CD14-positive monocyte (primary cell): Measurements from ENCODE around the gene SLC35F5. TPM values are rescaled to one million over a fixed set of nuclear protein-coding genes. Genes with fewer than 3 reads are reported as not detected.
A peak's percentile ranks its signal among the peaks of the same experiment; 100 is the strongest.
"Not testable (repeated sequence)": the region's sequence is repeated elsewhere in the genome, so short reads cannot be mapped to it uniquely, and the experiment has no call there.

Source experiments
- DNase-seq, 3 donors: peaks; one replicate each; pipeline ENCODE4 v3.0.0-alpha.2; 2011 to 2022
- H2AFZ ChIP-seq: 2 replicates; pipeline ENCODE4 v1.6.0; 2012; ENCODE audit warnings: mild to moderate bottlenecking, low read depth, low read length, inconsistent platforms; ENCODE audit not compliant: insufficient read depth, poor library complexity, severe bottlenecking
- H3K27ac ChIP-seq, 2 donors: 1 replicate in 1 of 2; 2 replicates in 1 of 2; pipeline ENCODE4 v1.5.1; 2012 to 2013; ENCODE audit warnings: low read length in 2 of 2, control low read depth in 1 of 2, inconsistent platforms in 1 of 2, low read depth in 1 of 2, mild to moderate bottlenecking in 1 of 2
- H3K27me3 ChIP-seq, 2 donors: one replicate each; pipeline versions ENCODE4 v1.6.0 to v1.6.1; 2011 to 2013; ENCODE audit warnings: low read length in 2 of 2; ENCODE audit not compliant: control insufficient read depth in 2 of 2, insufficient read depth in 2 of 2
- H3K36me3 ChIP-seq, 2 donors: replicated peaks in 1 of 2; 1 replicate in 1 of 2; 2 replicates in 1 of 2; pipeline versions ENCODE4 v1.5.1 to v1.6.1; 2012 to 2013; ENCODE audit warnings: low read length in 2 of 2, control low read depth in 1 of 2, inconsistent platforms in 1 of 2, mild to moderate bottlenecking in 1 of 2; ENCODE audit not compliant: insufficient read depth in 2 of 2, control insufficient read depth in 1 of 2
- H3K4me1 ChIP-seq, 2 donors: 1 replicate in 1 of 2; 2 replicates in 1 of 2; pipeline versions ENCODE4 v1.5.1 to v1.6.1; 2012 to 2013; ENCODE audit warnings: low read length in 2 of 2, control low read depth in 1 of 2, inconsistent platforms in 1 of 2, mild to moderate bottlenecking in 1 of 2, moderate library complexity in 1 of 2; ENCODE audit not compliant: insufficient read depth in 2 of 2, control insufficient read depth in 1 of 2
- H3K4me2 ChIP-seq: replicated peaks from 2 replicates; pipeline ENCODE3; 2012; ENCODE audit warnings: low read length, moderate library complexity, mild to moderate bottlenecking; ENCODE audit not compliant: poor library complexity, severe bottlenecking; ENCODE audit errors: extremely low read depth
- H3K4me3 ChIP-seq, 3 experiments: fragments of 200-600 bp in 1 of 3; sonication (generic) in 1 of 3; replicated peaks in 1 of 3; 1 replicate in 2 of 3; 2 replicates in 1 of 3; pipeline ENCODE4 v1.5.1; 2011 to 2013; ENCODE audit warnings: low read length in 3 of 3, mild to moderate bottlenecking in 3 of 3, control low read depth in 2 of 3, low read depth in 2 of 3, inconsistent platforms in 1 of 3, moderate library complexity in 1 of 3
- H3K79me2 ChIP-seq: 2 replicates; pipeline ENCODE4 v1.6.0; 2012; ENCODE audit warnings: mild to moderate bottlenecking, control low read depth, inconsistent platforms, low read length, moderate library complexity; ENCODE audit not compliant: insufficient read depth
- H3K9ac ChIP-seq: 2 replicates; pipeline ENCODE4 v1.6.0; 2017; ENCODE audit warnings: low read length, mild to moderate bottlenecking; ENCODE audit not compliant: insufficient read depth, poor library complexity, severe bottlenecking
- H3K9me3 ChIP-seq, 2 donors: replicated peaks in 1 of 2; 1 replicate in 1 of 2; 2 replicates in 1 of 2; pipeline versions ENCODE4 v1.5.1 to v1.6.1; 2012 to 2013; ENCODE audit warnings: low read length in 2 of 2, control low read depth in 1 of 2; ENCODE audit not compliant: control insufficient read depth in 1 of 2, insufficient read depth in 1 of 2
- H4K20me1 ChIP-seq: 2 replicates; pipeline ENCODE4 v1.6.0; 2012; ENCODE audit warnings: mild to moderate bottlenecking, low read length, control low read depth, moderate library complexity; ENCODE audit not compliant: insufficient read depth
- H3K27ac Mint-ChIP-seq, 7 donors: one replicate each; pipeline ENCODE4 v1.8.0; 2020; ENCODE audit warnings: mild to moderate bottlenecking in 7 of 7, mixed read lengths in 7 of 7, moderate library complexity in 6 of 7, inconsistent platforms in 2 of 7
- H3K27me3 Mint-ChIP-seq, 3 donors: one replicate each; pipeline ENCODE4 v1.8.0; 2021 to 2022; ENCODE audit warnings: low read depth in 3 of 3, mild to moderate bottlenecking in 3 of 3, mixed read lengths in 3 of 3, moderate library complexity in 3 of 3, inconsistent platforms in 1 of 3
- H3K36me3 Mint-ChIP-seq, 2 donors: one replicate each; pipeline ENCODE4 v1.8.0; 2020; ENCODE audit warnings: mixed read lengths in 2 of 2, inconsistent platforms in 1 of 2, mild to moderate bottlenecking in 1 of 2
- H3K4me1 Mint-ChIP-seq: one replicate; pipeline ENCODE4 v1.8.0; 2020; ENCODE audit warnings: mild to moderate bottlenecking, mixed read lengths
- H3K4me3 Mint-ChIP-seq, 2 donors: one replicate each; pipeline ENCODE4 v1.8.0; 2020; ENCODE audit warnings: mild to moderate bottlenecking in 2 of 2, mixed read lengths in 2 of 2, moderate library complexity in 1 of 2
- H3K9me3 Mint-ChIP-seq, 7 donors: one replicate each; pipeline ENCODE4 v1.8.0; 2020 to 2022; ENCODE audit warnings: mixed read lengths in 7 of 7, mild to moderate bottlenecking in 6 of 7, moderate library complexity in 6 of 7, inconsistent platforms in 2 of 7
- WGBS: methylation state at CpG from one replicate; pipeline ENCODE4 v1.1.5; 2013; ENCODE audit warnings: missing lambda C conversion rate; ENCODE audit not compliant: insufficient coverage; 5-methylcytosine and 5-hydroxymethylcytosine counted together
- intact Hi-C, 2 donors: fragments of 100-400 bp; cut with micrococcal nuclease; formaldehyde crosslinking; loops; one replicate each; pipeline versions ENCODE4 v1.15.0 to v1.15.1; 2023
- polyA plus RNA-seq, 3 donors: library from polyadenylated mRNA; depleted of rRNA in 1 of 3; unstranded in 2 of 3; stranded (reverse) in 1 of 3; fragments of 300-500 nt in 2 of 3; fragments of >200 nt in 1 of 3; fragmentation: Illumina TruSeq in 2 of 3; gene quantifications; 1 replicate in 2 of 3; 2 replicates in 1 of 3; pipeline ENCODE4 v1.2.3, GENCODE V29; 2012 to 2021
- TF ChIP-seq, protein P1 (sequence below): fragments of 200-600 bp; IDR thresholded peaks from one replicate; pipeline ENCODE4 v1.8.0; 2022; ENCODE audit warnings: antibody characterized with exemption, mild to moderate bottlenecking

The SLC35F5 gene
- polyA plus RNA-seq, 3 donors: 11.7 to 18.2 (median 13.6) TPM

DNA sequence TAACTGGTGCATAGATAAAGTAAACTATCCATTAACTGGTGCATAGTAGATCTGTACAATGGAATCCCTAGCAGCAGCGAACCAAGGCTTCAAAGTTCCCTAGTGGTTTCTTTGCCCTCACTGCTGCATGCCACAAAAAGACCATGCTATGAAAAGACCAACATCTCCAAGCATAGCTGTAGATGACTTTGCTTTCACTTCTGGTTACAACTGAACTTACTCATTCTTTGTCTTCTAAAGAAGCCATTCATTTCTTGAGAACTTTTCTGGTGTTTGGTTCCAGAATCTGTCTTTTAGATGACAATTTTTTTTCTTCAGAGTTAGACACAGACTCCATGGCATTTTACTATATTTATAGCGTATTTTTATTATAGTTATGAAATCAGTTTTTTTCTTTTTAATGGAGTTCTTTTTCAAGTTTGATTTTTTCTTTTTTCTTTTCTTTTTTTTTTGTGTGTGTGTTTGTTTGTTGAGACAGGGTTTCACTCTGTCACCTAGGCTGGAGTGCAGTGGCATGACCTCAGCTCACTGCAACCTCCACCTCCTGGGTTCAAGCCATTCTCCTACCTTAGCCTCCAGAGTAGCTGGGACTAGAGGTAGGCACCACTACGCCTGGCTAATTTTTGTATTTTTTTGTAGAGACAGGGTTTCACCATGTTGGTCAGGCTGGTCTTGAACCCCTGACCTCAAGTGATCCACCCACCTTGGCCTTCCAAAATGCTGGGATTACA lies 63.6 kb downstream of the SLC35F5 start:
- DNase-seq: peak in 1 of 3 donors; percentile 9
- Histone ChIP-seq H3K9me3 (no peaks in the 10 kb centered on the region), H2AFZ (peak overlapping the region; percentile 62), H3K4me2 (peak overlapping the region; percentile 69), H4K20me1 (no peaks in the 10 kb centered on the region), H3K27me3 (no peaks in the 10 kb centered on the region), H3K9ac (no peak overlapping the region), H3K79me2 (no peaks in the 10 kb centered on the region), H3K27ac (no peak overlapping the region), H3K36me3 (no peaks in the 10 kb centered on the region), H3K4me1 (peaks cover 12 to 17% of the 10 kb centered on the region in 2 donors), H3K4me3 (peak overlapping the region in 1 of 3 experiments; percentile 62)
- peaks cover 24% of the 10 kb centered on the region for H3K4me1 Mint-ChIP-seq
- peak overlapping the region; percentile 67 to 83 for H3K4me3 Mint-ChIP-seq
- H3K27ac Mint-ChIP-seq: peak overlapping the region in 2 of 7 donors; percentile 60 to 79
- H3K27me3 Mint-ChIP-seq: no peaks in the 10 kb centered on the region
- WGBS: 0% methylated on average over 1 of the region's 3 CpGs
- H3K36me3 Mint-ChIP-seq: no peaks in the 10 kb centered on the region
- no peaks in the 10 kb centered on the region for H3K9me3 Mint-ChIP-seq
- TF ChIP-seq, protein P1, sequence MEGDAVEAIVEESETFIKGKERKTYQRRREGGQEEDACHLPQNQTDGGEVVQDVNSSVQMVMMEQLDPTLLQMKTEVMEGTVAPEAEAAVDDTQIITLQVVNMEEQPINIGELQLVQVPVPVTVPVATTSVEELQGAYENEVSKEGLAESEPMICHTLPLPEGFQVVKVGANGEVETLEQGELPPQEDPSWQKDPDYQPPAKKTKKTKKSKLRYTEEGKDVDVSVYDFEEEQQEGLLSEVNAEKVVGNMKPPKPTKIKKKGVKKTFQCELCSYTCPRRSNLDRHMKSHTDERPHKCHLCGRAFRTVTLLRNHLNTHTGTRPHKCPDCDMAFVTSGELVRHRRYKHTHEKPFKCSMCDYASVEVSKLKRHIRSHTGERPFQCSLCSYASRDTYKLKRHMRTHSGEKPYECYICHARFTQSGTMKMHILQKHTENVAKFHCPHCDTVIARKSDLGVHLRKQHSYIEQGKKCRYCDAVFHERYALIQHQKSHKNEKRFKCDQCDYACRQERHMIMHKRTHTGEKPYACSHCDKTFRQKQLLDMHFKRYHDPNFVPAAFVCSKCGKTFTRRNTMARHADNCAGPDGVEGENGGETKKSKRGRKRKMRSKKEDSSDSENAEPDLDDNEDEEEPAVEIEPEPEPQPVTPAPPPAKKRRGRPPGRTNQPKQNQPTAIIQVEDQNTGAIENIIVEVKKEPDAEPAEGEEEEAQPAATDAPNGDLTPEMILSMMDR: no peak
- intact Hi-C loops: no loop called here

DNA sequence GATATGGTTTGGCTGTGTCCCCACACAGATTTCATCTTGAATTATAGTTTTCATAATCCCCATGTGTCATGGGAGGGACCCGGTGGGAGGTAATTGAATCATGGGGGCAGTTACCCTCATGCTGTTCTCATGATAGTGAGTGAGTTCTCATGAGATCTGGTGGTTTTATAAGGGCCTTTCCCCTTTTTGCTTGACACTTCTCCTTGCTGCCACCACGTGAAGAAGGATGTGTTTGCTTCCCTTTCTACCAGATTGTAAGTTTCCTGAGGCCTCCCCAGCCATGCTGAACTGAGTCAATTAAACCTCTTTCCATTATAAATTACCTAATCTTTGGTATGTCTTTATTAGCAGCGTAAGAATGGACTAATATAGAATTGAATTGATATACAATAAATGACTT lies 65.6 kb downstream of the SLC35F5 start:
- H3K27ac ChIP-seq, H3K9me3 ChIP-seq, H3K4me3 Mint-ChIP-seq, H3K9me3 Mint-ChIP-seq, H3K36me3 Mint-ChIP-seq, H3K27me3 ChIP-seq, H3K27me3 Mint-ChIP-seq, H4K20me1 ChIP-seq, H3K4me2 ChIP-seq, H3K79me2 ChIP-seq, H3K9ac ChIP-seq, H3K36me3 ChIP-seq, H2AFZ ChIP-seq, H3K4me3 ChIP-seq, intact Hi-C loops: not testable (repeated sequence)
- whole genome bisulfite sequencing: no CpG with 5 or more reads among the region's 3 CpGs
- H3K4me1 ChIP-seq: peaks cover 12 to 17% of the 10 kb centered on the region in 2 donors
- Mint-ChIP-seq H3K4me1 (peaks cover 24% of the 10 kb centered on the region), H3K27ac (peak overlapping the region in 1 of 7 donors; percentile 22)
- DNase-seq: peak in 2 of 3 donors; percentile 6 to 31
